NCI-H345 treated with DMSO at 0.1 percent for 48 hours (cell line): ENCODE measurements around the gene PYCARD.
"Not testable (repeated sequence)": the region's sequence is repeated elsewhere in the genome, so short reads cannot be mapped to it uniquely, and the experiment has no call there.

Experiments
- DNase-seq: peaks from one replicate; lab custom pipeline; 2025; ENCODE audit not compliant: unreplicated experiment; lab: John Stamatoyannopoulos, UW

Gene PYCARD

DNA sequence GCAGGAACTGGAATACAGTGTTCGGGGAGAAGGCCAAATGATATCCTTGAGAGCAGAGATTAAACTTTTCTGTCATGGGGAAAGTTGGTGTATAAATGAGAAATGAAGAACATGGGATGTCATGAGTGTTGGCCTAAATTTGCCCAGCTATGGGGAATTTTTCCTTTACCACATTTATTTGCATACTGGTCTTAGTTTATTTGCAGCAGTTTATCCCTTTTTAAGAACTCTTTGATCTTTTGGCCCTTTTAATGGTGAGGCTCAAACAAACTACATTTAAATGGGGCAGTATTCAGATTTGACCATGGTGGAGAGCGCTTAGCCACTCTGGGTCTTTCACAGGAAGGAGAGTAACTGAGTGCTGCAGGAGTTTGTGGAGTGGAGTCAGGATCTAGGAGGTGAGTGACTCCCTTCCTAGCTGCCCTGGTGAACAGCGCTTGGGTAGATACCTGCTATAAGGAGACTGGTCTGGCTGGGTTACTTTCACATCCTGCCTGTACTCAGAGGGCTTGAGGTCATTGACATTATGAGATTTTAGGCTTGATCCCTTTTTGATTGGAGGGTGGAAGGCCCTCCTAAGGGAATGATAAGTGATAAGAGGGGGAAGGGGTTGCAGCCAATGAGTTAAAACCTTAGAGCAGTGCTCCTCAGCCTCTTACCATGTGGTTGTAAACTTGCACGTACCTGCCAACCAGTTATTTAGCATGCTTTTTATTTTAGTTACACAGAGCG, 10.7 kb downstream of the PYCARD start:
- no peak for DNase-seq

DNA sequence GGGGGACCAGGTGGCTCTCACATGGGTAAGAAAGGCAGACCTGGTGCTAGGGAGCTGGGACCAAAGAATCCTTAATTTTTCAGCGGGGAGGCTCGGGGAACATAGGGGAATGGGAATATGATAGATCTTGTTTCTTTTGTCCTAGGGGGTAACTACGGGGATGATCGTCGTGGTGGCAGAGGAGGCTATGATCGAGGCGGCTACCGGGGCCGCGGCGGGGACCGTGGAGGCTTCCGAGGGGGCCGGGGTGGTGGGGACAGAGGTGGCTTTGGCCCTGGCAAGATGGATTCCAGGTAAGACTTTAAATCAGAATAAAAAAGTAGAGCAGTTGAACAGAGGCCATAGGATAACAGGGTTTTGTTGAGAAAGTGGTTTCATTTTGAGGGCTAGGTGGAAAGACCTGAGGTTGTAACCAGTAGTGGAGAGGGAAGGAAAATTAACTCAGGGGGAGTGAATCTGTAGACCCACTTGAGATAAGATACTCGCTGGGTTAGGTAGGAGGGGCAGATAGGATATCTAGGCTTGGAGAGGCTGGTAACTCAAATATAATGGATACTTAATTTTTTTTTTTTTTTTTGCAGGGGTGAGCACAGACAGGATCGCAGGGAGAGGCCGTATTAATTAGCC, 11.6 kb downstream of the PYCARD start:
- DNase-seq = no peak

DNA sequence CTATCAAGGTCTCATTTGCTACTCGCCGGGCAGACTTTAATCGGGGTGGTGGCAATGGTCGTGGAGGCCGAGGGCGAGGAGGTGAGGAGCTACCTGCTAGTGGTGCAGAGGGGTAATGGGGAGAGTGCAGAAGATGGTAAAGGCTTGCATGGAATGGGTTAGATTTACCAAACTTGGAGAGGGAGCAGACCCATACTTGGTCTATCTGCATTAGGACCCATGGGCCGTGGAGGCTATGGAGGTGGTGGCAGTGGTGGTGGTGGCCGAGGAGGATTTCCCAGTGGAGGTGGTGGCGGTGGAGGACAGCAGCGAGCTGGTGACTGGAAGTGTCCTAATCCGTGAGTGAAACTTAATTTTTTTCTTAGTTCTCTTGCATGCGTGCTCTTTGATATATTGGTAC, 12.5 kb downstream of the PYCARD start:
- DNase-seq = no peak

DNA sequence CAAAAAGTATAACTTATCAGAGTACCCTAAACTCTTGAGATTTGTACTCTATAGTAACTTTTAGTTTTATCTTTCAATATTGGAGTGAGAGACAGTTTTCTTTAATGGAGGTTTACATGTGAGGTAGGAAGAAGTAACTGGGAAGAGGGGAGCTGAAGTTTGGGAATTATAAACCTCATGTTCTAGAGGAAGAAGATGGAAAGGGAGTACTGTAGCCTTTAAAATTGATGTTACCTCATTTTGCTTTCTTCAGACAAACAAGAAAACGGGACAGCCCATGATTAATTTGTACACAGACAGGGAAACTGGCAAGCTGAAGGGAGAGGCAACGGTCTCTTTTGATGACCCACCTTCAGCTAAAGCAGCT, 13.2 kb downstream of the PYCARD start:
- DNase-seq = no peak

DNA sequence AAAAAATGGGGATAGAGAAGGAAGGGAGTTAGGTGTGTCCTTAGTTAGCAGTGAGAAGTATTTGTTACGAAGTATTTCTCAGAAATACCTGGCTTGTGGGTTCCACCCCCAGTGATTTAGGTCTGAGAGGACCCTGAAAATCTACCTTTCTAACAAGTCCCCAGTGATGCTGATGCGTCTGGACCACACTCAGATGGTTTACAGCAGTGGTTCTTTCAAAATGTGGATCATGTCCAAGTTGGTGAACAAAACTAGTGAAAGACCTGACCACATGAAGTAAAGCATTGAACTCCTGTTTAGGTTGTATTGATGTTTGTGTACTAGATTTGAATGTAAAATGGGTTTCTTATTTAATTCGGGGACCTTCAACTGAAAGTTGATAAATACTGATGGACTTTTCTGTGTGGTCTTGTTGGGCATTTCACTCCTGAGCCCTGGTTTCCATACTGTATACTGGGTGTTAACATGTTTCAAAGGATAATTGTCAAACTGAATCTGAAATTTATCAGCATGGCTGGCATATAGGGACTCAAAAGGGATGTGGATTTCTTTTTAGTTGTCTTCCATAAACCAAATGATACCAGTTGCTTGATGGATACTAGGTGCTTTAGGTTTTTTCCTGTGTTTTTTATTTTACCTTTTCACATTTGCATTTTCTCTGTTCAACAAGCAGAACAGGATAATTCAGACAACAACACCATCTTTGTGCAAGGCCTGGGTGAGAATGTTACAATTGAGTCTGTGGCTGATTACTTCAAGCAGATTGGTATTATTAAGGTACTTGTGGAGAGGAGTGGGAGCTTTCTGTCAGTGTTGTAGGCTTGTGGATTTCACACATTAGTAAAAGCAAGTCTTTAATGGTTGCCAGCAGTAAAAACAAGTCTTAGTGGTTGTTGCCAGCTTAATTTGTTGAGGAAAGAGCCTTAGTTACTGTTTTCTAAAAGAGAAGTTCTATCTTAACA, 13.8 kb downstream of the PYCARD start:
- DNase-seq = no peak

DNA sequence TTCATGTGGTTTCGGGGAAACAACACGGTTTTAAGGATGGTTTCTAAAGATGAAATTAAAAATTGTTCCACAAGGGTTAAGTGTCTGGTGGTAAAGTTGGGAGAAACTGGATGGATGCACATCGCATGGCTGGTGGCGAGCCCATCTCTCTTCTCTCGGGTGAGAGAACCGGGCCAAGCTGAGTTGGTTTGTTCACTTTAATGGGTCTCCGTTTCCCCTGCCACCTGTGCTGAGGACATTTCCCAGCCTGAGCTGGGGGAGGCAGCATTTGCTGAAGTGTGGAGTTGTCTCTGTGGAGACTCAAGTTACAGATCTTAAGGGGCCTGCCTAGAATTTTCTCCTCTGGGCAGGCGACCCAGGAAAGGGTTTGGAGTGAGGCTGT, 14.8 kb downstream of the PYCARD start:
- no peak for DNase-seq

DNA sequence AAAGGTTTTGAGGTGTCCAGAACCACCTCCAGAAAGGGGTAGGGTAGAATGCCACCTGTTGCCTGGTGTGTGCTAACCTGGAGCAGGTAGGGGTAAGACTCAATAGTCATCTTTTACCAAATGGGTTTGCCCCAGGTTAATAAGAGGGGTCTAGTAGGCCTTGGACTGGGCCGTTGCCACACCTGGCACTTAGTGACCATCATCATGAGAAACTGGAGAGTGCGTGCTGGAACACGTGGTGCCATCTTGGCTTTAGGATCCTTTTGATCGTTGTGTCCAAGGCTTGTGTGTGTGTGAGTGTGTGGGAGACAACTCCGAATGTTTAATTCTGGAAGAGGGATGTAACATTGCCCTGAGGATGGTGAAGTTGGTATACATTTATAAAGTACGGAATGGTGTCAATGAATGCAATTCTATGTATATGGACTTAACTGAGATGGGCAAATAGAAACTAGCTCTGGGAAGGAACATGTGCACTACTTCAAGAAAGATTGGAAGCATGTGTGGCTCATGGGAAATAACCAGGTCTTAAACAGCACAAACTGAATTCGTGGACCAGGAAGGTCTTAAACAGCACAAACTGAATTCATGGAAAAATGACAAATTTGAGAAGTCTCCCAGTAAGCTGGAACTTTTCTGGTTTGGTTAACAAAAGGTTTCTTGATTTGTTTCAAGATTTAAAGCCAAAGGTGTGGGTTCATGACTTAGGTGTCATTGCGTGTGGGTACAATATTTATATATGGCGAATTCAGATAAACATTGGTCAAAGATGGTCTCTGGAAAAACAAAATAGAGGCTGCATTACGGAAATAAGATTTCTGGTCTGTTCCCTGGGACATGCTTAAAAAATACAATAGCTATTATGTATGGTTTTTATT, 15.4 kb downstream of the PYCARD start:
- no peak for DNase-seq

DNA sequence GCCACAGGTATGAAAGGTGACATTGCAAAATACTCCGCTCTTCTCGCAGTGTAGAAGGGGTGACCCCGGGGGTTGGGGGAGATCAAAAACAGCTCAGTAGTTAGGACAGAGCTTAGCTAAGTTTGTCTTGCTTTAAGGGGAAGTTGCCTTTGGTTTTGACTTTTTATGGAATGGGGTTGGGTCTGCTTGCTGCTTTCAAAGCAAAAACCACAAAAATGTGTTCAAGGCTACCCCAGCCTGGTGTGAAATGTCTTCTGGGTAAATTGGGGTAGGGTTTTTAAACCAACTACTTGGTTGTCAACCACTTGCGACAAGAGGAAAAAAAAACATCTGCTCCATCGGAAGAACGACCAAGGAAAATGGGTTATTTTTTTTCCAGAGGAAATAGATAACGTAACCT, 16.4 kb downstream of the PYCARD start:
- no peak for DNase-seq

DNA sequence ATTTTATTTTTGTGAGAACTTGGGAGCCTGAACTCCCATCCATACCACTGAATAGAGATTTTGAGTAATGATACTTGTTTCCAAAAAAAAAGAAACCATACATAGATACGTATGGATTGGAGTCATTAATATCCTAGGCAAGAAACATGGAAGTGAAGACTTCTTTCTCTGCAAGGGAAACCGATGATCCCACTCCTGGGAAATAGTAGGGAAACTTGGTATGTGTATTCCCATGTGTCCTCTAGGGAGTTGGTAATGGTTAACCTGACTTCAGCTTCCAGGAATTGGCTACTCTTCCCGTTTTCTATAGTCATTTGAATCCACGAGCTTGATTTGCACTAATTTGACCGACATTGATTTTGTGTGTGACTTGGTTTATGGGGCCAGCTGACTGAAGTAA, 17.2 kb downstream of the PYCARD start:
- DNase-seq = no peak

DNA sequence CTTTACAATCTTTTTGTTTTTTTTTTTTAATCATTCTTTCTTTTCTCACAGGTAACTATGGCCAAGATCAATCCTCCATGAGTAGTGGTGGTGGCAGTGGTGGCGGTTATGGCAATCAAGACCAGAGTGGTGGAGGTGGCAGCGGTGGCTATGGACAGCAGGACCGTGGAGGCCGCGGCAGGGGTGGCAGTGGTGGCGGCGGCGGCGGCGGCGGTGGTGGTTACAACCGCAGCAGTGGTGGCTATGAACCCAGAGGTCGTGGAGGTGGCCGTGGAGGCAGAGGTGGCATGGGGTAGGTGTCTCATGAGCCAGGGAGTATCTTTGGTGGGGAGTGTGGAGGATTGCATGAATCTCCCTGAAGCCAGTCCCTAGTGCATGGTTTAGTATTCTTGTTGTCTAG, 17.7 kb downstream of the PYCARD start:
- DNase-seq = no peak

DNA sequence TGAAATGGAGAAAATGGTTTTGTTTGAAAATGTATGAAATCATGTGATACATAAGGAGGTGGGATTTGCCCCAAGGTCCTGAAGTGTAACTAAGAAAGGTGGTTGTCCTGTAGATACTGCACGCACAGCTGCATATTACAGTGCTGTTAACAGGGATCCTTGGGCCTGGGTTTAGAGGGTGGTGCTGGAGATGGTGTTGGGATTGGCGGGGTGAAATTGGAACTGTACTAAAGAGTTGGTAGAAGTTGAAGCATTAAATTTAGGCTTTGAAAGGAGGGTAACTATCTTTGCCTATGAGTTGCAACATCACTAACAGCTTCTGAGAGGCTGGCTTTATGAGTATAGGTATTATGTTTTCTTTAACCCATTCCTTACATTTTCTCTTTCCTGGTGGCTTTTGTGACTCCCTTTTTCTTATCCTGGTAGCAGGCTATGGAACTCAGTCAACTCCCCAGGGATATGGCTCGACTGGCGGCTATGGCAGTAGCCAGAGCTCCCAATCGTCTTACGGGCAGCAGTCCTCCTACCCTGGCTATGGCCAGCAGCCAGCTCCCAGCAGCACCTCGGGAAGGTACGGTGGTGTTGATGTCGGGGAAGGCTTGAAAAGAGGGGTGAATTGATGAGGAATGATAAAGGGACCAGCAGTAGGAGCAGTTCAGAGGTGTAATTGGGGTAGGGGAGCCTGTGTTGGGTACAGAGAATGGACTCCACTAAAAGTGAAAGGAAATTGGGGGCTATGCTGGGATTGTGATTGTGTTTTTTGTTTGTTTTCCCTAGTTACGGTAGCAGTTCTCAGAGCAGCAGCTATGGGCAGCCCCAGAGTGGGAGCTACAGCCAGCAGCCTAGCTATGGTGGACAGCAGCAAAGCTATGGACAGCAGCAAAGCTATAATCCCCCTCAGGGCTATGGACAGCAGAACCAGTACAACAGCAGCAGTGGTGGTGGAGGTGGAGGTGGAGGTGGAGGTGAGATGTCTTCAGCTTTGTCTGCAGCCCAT, 18.8 kb downstream of the PYCARD start:
- DNase-seq = no peak

DNA sequence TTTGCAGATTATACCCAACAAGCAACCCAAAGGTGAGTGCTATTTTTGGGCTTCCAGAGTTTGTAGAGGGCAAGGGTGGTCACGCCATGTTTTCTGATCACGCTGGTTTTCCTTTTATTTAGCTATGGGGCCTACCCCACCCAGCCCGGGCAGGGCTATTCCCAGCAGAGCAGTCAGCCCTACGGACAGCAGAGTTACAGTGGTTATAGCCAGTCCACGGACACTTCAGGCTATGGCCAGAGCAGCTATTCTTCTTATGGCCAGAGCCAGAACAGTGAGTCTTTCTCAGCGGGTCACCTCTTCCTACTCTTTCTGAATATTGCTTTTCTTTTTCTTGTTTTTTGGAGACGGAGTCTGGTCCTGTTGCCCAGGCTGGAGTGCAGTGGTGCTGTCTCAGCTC, 20.2 kb downstream of the PYCARD start:
- DNase-seq = no peak

DNA sequence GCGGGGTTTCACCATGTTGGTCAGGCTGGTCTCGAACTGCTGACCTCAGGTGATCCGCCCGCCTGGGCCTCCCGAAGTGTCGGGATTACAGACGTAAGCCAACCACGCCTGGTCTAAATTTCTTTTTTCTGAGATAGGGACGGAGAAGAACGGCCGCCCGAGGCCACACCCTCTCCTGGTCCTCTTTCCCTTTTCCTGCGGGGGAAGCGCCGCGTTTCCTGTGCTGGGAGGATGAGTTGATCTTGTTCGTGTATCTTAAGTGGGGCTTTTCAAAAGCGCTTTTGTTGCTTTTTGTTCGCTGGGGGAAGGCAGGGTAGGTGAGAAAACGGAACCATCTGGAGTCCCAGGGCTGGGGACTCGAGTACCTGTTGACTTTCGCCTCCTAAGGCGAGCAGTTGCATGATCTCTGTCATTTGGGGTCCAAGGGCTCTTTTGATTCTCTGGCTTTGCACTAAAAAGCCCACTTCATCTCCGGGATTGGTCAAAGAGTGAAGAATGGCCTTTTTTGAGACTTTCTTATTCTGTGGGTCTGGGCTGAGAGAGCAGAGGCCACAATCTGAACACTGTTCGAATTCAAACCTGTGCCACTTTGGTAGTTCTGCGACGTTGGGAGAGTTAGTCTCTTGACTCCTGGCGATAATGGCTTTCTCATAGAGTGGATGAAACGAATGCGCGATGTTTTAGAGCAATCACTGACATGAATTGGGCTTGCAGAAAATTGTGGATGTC, 21.3 kb downstream of the PYCARD start:
- no peak for DNase-seq

DNA sequence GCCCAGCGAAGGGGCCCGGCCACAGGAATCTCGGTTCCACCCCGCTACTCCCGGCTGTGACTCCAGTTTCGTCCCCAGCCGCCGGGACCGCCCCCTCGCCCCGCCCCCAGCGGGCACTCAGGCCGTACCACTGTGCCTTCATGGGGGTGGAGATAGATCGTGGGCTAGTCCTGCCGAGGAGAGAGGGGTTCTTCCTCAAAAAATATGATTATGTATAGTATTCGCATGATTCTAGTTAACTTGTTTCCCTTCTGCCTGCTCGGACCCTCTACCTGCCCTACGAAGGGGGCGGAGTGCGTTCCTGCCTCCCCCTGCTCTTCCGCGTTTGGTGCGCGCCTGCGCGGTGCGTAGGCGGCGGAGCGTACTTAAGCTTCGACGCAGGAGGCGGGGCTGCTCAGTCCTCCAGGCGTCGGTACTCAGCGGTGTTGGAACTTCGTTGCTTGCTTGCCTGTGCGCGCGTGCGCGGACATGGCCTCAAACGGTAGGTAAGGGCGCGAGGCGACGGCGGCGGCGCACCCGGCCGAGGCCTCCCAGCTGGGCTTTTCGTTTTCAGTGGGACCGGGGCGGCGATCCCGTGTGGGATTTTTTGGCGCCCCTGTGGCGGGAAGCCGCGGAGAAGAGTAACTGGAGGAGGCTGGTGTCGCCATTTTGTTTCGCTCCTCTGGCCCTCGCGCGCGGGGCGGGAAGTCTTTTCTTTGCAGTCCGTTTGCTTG, 22.7 kb downstream of the PYCARD start, which contains the start of gene FUS:
Gene FUS (plus strand): TSS at position 393 of the 713 bp plus-strand sequence. CDS start 76 bp downstream, at position 469.
- peak; percentile 94 for DNase-seq

DNA sequence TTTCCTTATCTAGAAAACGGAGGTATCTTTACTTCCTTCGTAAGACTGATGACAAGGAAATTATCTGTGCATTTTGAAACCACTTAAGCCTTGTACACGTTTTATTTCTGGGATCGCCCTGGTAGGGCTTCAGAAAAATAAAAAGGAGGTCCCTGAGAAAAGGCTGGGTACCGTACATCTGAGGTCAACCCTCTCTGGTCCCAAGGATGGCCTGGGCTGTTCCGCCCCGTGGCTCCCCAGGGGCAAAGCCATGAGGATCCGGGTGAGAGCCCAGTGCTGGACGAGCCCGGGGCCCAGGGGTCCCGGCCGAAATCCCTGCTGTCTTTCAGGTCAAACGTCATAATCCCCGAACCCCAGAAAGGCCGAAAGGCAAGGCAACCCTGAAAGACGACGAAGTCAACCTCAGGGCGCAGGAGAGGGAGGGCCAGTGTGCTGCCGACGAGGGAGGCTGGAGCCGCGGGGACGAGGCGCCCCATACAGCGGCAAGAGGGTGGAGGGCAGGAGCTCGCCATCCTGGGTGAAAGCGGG, 23.3 kb downstream of the PYCARD start:
- DNase-seq = no peak

DNA sequence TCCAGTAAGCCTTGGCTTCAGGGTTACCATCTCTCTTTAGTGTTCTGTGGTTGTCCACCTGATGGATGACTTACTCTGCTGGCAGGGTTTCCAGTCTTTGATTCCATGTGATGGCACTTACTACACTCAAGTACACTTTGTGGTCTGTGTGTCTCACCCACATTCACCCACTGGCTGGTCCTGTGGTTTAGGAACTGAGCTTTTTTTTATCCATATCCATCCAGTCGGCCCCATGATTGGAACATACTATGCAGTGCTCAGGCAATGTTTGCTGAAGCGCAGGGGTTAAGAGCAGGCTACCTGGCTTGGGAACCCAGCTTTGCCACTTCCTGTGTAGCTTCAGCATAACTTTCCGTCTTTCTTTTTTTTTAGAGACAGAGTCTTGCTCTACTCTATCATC, 25.4 kb downstream of the PYCARD start:
- DNase-seq = no peak

DNA sequence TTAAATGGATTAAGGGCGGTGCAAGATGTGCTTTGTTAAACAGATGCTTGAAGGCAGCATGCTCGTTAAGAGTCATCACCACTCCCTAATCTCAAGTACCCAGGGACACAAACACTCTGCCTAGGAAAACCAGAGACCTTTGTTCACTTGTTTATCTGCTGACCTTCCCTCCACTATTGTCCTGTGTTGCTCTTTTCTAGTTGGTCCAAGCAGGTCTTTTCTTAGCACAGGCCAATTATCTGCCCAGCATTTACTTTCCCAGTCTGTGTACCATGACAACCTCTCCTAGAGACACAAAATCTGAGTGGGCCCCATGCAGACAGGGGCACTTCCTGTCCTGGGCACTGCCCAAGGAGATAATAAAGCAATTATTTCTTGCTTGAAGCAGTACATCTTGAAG, 32.5 kb downstream of the PYCARD start:
- not testable (repeated sequence) for DNase-seq

DNA sequence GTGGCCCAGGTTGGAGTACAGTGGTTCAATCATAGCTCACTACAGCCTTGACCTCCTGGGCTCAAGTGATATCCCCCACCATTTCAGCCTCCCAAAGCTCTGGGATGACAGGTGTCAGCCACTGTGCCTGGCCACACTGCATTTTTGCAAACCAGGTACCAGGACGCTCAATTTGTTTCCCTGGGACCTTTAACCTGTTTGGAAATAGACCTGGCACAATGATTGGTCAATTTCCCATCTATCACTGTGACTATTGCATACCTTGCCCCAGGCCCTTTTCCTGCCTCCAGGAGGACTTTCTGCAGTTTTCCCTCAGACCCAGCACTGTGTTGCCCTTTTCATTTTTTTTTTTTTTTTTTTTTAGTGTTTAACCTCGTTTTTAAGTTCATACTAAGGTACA, 33.7 kb downstream of the PYCARD start:
- no peak for DNase-seq
